ENCODE data around the gene GSG1L.

The GSG1L gene

DNA sequence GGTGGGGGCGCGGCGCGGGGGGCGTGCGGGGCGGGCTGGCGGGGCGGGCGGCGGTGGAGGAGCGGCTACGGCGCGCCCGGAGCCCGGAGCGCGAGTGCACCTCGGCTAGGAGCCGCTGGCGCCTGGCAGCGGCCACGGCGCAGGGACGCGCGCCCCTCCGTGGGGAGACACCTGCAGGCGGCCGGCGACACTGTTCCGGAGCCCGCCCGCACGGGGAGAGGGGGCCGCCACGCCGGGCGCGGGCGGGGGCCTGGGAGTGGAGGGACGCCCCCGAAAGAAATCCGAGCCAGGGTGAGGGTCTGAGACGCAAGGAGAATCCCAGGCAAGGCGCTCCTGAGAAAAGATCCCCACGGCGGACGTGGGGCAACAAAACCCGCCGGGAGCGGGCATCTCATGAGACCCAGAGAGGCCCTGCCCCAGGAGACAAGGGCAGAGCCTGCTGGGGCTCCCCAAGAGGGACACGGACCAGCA, at the start of gene GSG1L:
GSG1L (minus strand) TSS at position 124 of the 471 bp plus-strand sequence. CDS start 290 bp downstream, outside the sequence.
- DNase-seq (ENCODE audit: low read depth in 2 of 2) = no peak

DNA sequence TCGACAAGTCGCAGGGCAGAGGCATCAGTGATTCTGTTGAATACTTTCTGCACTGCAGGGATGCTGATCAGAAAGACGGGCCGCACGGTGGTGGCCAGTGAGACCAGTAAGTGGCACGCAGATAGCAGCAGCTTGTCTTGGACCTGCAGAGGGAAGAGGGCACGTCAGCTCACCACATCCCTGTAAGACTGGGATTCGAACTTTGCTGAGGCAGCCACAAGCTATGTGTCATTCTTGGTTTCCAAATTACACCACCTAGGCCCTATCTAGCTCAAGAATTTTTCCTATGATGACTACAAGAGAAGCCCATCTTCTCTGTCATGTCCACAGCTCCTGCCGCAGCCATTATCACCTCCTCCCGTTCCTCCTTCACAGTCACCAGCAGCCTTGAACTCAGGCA, 49.4 kb upstream of the GSG1L start:
- DNase-seq (ENCODE audit: low read depth in 2 of 2) = no peak

DNA sequence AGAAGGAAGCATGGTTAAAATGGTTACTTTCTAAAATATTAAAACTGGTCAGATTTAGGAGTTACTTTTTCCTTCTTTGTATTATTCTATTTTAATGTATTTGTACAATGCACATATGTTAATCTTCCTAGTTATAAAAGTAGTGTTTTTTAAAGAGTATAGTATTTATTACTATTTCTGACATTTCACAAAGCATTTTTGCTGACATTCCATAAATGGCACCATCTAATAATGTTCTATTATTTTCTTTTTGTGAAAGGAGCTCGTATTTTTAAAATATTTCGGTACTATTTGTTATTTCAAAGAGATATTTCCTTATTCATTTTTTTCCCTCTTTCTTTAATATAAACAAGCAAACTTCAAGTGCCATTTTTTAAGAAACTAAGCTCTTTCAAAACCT, 47.5 kb upstream of the GSG1L start:
- DNase-seq (ENCODE audit: low read depth in 2 of 2) = no peak

DNA sequence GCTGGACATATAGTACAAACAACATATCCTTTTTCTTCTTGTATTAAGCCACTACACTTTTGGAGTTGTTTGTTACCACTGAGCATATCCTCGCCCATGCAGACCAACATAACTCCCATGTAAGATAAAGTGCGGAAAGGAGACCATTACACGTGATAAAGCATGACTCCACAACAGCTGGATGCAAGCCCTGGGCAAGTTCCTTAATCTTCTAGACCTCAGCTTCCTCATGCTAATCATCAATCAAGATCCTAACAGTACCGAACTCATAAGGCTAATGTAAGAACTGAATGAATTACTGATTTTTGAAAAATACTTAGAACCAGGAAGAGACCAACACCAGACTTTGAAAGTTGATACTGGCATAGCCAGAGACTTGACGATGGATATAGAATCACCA, 47.0 kb upstream of the GSG1L start:
- DNase-seq (ENCODE audit: low read depth in 2 of 2) = no peak

DNA sequence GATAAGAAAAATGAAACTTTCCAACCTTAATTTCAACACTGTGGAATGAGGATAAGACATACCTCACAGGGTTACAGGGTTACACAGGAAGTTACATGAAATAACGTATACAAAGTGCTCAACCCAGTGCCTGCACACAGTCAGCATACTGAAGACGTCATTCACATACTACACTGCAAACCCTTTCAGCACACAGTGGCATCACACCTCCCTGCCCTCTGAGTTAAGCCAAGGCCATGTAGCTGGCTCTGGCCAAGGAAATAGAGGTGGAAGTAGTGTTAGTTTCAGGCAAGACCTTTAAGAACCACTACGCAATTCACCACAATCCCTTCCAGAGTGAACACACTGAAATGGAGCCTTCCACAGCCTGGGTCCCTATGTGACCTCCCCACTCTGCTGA, 46.6 kb upstream of the GSG1L start:
- no peak for DNase-seq (ENCODE audit: low read depth in 2 of 2)

DNA sequence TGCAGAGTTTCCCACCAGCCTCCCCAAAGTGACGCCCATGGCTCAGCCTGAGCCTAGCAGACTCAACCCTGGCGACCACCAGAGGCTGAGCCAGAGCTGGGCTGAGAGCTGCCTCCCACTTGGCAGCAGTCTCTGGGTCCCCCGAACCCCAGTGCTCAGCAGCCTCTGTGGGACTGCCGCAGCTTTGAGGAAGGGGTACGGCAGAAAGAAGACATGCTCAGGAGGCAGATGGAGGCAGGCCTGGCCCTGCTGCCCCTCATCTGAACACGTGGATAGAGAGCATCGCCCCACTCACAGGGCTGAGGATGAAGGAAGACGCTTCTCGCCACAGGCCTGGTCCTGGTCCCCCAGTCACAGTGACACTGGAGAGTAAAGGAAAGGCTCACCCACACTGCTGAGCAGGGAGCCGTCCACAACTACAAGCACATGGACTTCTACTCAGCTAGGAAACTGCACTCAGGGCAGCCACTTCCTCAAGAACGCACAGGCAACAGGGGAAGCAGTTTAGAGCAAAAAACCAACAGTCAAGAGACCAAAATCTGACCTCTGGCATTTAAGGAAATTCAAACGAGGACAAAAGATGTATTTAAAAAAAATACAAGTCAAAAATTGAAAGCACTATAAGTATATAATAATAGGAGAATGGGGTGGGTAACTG, 45.2 kb upstream of the GSG1L start:
- DNase-seq (ENCODE audit: low read depth in 2 of 2) = no peak

DNA sequence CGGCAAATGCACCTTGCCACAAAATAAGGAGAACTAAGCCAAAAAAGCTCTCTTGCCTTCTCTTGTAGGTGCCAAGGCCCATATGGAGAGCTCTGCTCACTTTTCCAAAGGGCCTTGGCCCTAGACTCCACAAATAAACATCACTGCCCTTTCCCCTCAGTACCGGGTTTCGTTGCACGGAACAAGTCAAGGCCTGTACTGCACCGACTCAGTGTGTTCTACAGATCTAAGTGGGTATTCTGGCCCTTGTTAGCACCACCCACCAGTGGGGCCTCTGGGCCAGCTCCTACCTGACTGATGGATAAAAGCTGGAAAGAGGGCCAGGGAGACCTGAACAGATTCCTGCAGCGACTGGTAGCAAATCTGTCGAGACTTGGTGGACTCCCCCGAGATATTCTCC, 43.7 kb upstream of the GSG1L start:
- DNase-seq (ENCODE audit: low read depth in 2 of 2) = no peak

DNA sequence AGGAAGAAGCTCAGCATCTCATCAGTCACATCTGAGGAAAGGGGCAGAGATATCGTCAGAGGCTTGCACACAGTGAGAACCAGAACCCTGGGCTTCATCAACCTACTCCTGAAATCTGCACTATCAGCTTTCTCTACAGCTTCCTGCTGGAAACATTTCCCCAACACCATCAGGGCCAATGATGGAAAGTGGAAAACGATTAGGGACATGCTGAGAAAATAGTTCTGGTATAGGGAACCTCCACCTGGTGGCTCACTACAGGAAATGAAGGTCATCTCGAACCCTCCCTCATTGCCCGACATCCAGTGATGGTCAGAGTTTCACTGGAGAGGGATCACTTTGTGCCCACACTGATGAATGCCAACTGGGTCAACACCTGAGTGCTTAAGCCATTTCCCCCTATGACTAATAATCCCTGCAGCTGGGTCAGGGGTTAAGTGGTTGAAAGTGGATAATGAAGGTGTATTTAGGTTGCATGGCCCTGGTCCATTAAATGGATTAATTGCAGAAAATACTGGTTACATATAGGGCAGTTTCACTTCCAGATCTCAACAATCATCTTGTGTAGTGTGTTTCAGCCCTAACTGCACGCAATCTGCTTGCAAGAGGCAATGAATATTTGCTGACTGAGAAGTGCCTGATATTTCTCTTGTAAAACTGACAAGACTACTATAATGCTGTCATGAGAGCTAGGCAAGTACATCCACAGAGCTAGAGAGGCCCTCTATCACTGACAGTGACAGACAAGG, 43.1 kb upstream of the GSG1L start:
- DNase-seq (ENCODE audit: low read depth in 2 of 2) = no peak

DNA sequence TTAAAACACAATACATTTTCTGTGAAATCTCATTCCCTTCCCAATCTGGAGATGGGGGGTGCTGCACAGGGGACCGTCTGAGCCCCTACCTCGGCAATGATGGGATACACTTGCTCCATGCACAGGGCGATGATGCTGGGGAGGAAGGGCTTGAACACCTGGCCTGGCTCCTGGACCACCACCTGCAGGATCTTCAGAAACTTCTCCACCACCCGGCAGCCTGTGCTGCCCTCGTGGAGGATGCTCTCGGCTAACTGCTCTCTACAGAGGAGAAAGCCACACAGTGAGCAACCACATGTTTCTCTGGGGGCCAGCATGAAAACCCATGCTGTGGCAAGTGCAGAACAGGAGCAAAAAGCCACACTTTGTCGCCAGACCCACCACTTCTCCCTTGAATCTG, 42.4 kb upstream of the GSG1L start:
- DNase-seq (ENCODE audit: low read depth in 2 of 2) = no peak

DNA sequence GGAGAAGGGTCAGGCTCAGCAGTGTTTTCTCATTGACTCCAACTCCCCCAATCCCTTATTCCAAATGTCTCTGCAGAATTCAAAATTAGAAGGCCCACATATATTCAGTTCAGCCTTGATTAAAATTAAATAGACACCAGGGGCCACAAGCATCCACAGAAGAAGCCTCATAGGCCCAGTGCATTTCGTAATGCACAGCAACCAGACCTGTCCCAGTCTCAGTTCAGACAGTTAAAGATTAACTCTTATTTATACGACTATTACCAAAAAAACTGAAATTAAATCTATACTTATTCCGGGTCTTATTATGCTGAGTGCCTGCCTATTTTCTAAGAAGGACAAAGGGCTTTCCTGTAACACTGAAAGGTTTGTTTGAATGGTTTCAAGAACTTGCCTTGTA, 41.8 kb upstream of the GSG1L start:
- DNase-seq (ENCODE audit: low read depth in 2 of 2) = no peak

DNA sequence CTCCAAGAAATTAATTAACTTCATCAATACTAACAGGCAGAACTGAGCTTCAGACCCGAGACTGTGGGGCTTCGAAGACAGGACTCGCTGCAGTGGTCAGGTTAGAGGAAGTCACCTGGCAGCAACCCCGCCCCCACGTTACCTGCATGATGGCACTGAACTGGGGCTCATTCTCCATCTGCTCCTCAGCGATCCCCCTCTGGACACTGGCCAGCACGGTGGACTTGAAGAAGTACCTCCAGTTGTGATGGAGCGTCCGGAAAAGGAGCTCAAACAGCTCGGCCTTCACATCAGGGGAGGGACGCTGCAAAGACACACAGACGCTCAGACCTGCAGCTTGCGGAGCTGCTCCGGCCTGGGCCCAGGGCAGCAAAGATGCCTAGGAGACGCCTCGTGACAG, 40.9 kb upstream of the GSG1L start:
- no peak for DNase-seq (ENCODE audit: low read depth in 2 of 2)

DNA sequence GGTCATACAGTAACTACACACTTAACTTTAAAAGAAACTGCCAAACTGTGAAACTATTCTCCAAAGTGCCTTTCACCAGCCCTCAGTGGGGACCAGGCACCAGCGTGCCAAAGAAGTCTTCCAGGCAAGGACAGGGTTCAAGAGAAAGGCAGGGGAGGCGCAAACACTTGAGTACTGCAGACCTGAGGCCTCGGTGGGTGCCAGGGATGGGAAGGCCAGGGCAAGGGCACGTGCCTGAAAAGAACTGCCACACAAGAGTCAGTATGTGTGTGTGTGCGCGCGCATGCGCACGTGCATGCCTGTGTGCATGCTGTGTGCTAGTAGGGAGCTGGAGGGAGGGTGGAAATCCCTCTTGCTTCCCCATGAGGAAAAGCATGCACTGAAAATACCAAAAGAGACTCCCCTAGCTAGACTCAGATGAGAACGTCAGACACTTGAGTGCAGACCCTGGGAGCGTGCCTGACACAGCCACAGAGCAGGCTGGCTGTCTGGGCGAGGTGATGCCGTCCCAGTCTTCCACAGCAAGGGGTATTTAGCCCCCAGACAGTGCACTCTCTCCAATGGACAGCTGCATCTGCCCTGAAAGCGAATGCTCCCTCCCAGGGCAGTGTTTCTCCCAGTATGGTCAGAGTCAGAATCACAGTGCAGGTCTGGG, 40.1 kb upstream of the GSG1L start:
- no peak for DNase-seq (ENCODE audit: low read depth in 2 of 2)

DNA sequence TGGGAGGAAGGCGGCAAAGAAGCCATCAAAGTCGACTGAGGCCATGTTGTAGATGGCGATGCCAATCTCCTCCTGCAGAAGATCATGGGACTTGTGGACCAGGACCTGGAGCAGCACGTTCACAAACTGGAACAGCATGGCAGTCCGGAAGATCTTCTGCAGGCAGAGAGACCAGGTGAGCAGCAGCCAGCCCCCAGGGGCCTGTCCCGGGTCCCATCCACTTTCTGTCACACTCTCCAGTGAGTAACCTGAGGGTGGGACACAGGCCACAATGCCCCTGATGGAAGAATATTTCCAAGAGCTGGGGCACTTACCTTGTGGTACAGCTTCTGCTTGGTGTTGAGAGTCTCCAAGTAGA, 38.0 kb upstream of the GSG1L start:
- DNase-seq (ENCODE audit: low read depth in 2 of 2) = no peak

DNA sequence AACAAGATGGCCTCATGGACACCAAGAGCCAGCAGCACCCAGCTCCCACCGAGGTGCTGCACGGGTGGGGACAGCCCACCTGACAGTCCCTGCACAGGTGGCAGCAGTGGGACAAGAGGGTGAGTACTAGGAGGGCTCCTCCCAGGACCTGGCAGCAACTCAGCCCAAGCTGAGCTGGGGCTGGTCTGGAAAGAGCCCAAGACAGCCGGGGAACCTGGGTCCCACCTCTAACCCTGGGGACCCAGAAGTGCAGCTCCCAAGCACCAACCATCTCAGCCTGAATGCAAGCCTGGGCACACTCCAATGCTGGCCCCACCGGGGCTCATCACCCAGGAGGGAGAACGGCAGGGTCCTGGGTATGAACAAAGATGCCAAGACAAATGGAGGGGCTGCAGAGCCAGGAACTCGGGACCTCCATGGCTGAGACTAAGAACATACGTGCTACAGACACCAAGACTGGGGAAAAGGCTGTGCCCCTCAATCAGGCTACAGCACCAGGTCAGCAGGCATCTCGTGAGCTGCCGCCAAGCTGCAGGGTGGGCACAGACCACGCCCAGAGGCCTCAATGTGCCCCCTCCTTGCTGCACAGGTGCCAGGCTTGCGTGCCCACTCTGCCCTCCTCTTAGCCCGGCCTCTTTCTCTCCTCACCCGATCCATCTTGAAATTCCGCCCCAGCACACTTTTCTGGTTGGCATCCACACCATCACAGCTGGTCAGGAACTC, 37.5 kb upstream of the GSG1L start:
- no peak for DNase-seq (ENCODE audit: low read depth in 2 of 2)

DNA sequence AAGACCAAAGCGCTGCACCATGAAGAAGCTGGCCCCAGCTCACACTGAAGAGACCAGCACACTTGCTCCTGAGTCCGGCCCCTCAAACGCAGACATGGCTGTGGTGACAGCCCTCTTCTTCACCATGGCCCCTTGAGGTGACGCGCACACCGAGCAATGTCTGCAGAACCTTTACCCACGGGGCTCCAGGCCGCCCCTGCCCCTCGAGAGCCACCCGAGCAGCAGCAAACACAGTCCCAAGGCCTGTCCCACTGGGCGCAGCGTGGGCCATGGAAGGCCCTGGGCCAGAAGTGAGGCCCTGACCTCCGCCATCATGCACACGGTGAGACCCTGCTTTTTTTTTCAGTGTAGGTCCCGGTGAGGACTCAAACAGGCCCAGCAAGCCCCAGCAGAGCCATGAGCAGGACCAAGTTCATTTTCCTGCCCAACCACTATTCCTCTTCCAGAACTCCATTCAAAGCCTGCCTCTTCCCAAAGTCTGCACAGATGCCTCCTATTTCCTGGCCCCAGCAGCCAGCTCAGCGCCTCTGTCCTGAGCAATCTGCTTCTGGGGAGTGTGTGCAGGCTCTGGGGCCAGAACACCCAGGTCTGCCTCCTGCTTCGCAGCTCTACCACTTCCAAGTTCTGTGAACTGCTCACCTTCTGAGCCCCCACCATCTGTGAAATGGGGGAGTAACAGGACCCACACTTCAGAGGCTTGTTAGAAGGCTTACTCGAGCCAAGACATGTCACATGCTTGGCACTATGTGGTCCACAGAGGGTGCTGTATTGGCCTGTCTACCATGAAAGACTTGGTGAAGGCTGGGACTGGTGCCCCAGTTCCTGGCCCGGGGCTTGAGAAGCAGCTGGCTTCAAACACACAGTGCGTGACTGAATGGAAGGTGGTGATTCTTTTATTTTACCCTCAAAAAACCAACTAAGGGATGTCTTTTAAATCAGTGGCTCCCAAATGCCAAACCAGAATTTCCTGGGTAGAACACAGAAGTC, 35.7 kb upstream of the GSG1L start:
- DNase-seq (ENCODE audit: low read depth in 2 of 2) = no peak

DNA sequence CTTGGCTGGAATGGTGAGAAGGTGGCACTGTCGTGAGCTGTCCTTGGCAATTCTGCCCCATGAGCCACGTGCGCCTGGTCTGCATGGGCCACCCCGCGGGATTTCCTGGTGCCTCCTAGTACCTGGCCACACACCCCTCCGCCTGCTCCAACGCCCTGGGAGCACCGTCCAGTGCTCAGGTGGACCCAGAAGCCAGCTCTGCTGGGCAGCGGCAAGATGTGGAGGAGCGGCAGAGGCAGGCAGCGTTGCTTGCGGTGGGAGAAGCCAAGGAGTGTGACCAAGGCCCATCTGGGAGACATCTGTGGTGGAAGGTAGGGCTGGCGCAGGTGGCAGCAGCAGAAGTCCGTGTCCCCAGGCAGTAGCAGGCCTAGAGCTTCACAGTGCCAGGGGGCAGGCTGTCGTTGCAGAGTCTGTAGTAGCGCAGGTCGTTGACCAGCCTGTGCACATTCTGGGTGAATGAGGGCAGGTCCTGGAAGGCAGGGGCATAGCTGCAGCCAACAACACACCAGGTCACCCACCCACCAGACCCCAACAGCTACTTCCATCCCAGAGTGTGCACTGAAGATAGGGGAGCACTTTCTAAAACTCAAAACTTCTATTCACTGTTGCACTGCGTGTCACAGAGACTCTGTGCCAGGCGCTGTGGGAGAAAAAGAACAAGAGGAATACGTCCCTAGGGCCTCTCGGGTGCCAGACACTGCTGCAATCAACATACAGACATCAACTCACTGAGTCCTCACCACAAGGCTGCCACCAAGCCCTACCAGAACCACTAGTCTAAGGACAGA, 34.9 kb upstream of the GSG1L start:
- no peak for DNase-seq (ENCODE audit: low read depth in 2 of 2)

DNA sequence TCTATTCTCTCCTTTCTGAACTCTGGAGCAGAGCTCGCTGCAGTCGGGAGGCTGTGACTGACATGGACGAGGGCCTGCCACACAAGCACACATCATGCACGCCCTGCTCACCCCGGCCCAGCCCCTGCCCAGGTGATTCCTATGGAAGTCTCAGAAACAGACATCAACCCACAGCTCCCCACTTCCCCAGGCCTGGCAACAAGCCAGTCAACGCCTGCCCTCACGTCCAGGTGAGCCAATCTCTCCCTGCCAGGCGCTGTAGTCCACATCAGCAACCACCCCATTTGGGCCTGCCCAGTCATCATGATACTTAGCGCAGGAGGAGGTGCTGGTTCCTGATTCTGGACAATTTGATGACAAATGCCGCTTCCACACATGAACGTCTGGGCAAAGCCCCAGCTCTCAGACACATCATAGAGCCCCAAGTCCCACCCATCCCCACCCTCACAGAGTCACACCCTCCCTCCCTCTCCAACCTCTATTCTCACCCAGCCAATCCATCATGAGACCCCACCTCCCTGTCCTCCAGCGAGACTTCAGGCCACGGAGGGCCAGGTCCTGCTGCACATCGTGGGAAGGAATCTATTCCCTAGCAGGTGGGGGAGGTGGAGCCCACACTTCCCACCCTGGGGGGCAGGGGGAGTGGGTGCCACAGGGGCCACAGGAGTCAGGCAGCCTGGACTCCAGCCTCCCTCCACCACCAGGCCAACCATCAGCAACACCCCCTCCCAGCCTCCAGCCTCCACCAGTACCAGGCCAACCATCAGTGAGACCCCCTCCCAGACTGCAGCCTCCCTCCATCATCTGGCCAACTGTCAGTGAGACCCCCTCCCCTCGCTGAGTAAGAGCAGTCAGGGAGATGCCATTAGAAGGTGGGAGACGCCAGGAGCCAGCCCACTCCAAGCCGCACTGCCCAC, 33.7 kb upstream of the GSG1L start:
- no peak for DNase-seq (ENCODE audit: low read depth in 2 of 2)

DNA sequence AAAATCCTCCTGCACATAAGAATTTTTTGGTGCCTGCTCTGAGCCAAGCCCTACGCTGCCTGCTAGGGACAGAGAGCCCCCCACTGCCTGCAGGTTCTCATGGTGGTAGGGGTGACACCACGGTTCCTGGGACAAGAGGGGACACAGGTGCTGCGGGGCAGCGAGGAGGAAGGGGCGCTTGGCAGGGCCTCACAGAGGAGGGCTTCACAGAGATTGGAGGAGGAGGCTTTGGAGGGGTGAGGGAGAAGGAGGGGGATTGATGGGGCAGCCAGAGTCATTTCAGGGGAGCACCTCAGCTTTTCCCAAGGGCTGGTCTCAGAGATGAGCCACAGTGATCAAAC, 29.8 kb upstream of the GSG1L start:
- DNase-seq (ENCODE audit: low read depth in 2 of 2) = no peak

DNA sequence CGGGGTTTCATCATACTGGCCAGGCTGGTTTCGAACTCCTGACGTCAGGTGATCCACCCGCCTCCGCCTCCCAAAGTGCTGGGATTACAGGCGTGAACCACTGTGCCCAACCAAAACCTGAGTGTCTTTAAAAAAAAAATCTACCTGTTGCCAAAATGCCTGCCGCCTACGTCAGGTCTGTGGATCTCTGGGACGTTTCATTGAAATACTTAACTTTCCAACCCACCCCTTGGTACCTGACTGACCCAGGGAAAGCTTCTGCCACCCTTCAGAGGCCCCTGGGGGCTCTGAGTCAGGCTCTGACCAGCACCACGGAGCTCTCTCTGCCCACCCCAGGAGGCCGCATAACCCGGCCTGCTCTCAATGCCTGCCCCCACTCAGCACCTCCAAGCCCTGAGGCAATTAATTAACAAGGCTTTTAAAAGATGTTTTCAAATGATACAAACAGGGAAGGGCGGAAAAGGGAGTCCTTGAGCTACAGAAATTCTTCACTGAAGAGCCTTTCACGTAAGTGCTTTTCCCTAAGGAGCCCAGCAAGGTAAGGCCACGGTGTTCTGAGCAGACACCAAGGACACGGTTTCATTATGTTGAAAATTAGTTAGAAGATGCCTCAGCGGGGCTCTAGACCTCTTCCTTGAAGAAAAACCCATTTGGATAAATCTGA, 29.3 kb upstream of the GSG1L start:
- DNase-seq (ENCODE audit: low read depth in 2 of 2) = no peak
